Stimulated activated CD4-positive, alpha-beta T cell treated with anti-CD3 and anti-CD28 coated beads, TNF-alpha, amount 100 ng/mL, for 24 hours (primary cell): Measurements from ENCODE around the gene TDO2.
"Not testable (repeated sequence)": the region's sequence is repeated elsewhere in the genome, so short reads cannot be mapped to it uniquely, and the experiment has no call there.

Experiments
- DNase-seq, 3 experiments: peaks; one replicate each; pipeline ENCODE4 v3.0.0-alpha.2; 2020; ENCODE audit warnings: low read depth in 3 of 3

TDO2 gene

DNA sequence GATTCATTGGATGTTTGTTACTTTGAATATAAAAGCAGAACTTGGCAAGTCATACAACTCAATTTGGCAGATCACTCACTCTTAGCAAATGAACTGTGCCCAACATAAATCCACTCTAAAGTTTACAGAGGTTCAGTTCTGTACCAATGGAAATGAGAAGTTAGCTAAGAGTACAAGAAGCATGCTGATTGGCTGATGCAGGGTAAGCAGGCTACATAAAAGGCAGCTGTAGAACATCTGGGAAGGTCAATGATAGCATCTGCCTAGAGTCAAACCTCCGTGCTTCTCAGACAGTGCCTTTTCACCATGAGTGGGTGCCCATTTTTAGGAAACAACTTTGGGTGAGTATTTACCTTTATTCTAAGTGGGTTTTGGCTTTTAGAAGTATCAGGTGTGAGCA, at the start of gene TDO2:
Gene TDO2 (plus strand): TSS at position 244 of the 400 bp plus-strand sequence. CDS start 63 bp downstream, at position 307.
- no peak for DNase-seq

DNA sequence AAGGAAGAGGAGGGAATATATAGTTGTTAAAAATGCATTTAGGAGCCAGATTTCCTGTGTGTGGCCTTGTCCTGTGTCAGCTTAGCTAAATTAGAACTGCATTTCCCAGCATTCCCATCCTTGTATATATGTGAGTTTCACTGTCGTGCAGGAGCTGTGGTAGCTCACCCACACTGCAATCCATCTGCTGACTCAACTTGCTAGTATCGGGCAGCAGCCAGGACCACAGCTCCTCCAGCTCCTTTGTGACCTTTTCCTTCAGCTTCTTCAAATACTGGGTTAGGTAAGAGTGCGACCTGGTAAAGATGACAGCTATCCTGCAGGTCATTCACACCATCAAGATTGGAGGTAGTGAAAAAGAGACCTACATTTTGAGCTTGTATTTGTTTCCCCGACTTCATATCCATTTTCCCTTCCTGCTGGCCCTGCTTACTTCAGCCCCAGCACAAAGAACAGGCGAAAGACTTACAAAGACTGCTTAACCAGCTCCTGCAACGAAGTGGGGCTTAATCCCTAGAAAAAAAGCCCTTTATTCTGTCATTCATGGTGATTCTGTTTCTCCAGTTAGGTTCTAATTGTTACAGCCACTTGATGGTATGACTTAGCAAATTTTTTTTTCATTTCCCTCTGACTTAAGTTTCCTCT, 48.8 kb upstream of the TDO2 start:
- no peak for DNase-seq

DNA sequence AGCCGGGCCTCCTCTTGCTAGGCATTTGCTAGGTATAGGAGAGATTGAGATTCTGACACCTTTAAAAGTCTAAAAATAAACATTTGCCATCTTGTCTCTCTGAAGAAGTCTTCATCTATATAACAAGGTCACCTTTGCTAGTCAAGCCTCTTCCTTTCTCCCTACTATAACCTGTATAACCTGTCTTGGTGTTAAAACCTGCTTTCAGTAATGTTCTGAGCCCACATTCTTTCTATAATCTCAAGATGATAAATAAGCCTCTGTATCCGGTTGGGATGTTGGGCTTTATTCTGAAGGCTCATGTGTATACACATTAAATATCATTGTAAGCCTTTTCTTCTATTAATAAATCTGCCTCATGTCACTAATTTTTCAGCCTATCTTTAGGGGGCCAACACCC, 47.6 kb upstream of the TDO2 start:
- no peak for DNase-seq

DNA sequence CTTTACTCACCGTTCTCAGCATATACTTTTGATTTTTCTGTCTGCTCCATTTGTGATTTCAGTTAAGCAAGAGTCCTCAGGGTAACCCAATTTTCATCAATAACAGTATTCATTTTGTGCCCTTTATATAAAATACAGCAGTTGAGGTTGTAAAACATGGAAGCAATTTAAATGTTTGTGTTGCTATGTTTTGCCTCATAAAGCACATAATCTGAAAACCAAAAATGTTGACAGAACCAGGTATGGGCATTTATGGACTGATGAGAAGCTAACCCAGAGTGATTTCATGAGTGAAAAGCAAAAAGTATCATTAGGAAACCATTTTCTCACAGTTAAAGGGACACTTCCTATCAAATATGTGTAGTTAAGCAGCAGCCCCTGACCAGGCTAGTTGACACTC, 37.3 kb upstream of the TDO2 start, which contains the start of gene ASIC5:
Gene ASIC5 (minus strand): TSS at position 101 of the 400 bp plus-strand sequence. CDS start 51 bp downstream, at position 50.
- DNase-seq: no peak

DNA sequence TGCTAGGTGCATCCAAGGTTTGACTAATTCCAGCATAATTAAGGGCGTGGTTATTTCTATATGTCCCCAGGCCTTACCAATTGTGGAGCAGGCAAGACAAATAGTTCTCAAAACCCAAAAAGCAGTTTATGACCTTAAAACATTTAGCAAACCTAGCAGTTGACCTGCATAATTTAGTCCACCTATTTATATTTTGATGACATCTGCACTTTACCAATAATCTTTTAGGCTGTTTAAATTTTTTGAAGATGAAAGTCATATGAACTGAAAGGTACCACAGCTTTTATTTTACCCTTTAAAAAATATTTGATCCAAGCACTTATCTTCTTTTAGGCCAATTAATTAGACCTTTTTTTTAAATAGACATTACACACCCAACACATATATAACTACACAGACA, 27.6 kb upstream of the TDO2 start:
- no peak for DNase-seq

DNA sequence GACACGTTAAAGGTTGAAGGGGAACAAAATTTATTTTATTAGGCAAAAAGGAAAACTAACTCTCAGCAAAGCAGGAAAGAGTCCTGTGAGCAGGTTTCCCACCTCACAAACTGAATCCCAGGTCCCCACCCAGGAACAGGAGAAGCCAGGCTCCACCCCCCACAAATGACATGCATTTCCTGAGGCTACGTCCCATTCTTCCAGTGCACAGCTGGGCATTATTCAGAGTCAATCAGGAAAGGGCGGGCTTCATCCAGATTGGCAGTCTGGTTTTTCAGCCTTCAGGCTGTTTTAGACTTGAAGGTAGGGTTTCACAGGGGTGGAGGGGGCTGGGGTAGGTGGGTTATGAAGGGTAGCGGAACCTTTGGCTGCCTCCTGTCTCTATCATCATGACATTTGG, 25.5 kb upstream of the TDO2 start:
- DNase-seq: no peak

DNA sequence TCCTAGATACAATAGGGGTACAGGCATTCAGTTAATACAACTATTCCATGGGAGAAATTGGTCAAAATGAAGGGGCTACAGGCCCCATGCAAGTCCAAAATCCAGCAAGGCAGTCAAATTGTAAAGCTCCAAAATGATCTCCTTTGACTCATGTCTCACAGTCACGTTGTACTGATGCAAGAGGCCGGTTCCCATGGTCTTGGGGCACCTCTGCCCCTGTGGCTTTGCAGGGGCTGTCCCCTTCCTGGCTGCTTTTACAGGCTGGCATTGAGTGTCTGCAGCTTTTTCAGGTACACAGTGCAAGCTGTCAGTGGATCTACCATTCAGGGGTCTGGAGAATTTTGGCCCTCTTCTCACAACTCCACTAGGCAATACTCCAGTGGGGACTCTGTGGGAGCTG, 24.9 kb upstream of the TDO2 start:
- no peak for DNase-seq

DNA sequence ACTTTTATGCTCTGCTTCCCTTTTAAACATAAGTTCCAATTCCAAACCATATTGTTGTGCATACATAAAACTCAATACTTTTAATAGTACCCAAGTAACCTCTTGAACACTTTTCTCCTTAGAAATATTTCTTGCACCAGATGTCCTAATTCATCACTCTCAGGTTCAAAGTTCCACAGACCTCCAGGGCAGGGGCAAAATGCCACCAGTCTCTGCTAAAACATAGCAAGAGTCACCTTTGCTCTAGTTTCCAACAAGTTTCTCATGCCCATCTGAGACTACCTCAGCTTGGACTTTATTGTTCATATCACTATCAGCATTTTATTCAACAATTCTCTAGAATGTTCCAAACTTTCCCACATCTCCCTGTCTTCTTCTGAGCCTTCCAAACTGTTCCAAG, 23.7 kb upstream of the TDO2 start:
- no peak for DNase-seq

DNA sequence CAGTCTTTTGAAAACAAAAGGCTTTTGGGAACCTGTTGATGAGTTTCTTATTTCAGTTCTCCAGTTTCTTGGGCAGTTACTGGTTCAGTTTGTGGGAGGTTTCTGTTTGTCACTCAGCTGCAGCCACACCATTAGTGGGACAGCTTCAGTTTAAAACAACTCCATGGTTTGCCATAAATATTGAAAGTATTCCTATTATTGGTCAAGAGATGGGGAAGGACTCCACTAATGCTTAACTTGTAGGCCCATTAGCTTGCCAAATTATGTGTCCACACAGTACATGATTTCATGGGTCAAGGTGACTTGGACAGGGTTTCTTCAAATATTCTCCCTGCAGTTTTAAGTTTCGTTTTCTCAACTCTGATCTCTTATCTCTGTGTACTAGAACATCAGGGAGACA, 21.9 kb upstream of the TDO2 start:
- no peak for DNase-seq

DNA sequence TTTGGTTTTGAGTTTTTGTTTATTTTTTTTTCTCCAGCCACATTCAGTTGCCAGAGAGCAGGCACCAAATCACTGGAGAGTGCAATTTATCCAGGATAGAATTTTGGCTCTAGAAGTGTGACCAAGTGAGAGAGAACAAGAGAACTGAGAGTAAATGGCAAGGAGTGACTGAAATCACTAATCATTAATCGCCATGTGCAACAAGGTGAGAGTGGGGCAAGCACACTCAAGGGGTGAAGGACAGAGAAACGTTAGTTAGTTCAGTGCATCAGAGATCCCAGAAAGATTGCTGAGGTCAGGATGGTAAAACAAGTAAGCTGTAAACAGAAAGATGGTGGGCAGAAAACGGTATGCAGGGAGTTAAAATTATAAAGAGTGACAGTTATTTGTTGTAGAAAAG, 19.6 kb upstream of the TDO2 start:
- DNase-seq: no peak

DNA sequence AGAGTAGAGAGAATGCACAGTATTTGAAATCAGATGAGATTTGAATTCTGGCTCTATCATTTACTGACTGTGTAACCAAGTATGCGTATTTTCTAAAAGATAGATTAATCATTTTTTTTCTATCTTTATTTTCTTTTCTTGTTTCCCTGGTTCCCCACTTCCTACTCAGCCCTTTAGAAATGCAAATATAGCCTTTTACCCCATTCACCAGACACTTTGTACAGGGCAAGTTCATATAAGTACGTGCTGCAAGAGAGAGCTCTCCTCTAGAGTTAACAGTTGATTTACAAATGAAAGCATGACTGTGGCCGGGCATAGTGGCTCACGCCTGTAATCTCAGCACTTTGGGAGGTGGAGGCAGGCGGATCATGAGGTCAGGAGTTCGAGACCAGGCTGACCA, 17.8 kb upstream of the TDO2 start:
- no peak for DNase-seq

DNA sequence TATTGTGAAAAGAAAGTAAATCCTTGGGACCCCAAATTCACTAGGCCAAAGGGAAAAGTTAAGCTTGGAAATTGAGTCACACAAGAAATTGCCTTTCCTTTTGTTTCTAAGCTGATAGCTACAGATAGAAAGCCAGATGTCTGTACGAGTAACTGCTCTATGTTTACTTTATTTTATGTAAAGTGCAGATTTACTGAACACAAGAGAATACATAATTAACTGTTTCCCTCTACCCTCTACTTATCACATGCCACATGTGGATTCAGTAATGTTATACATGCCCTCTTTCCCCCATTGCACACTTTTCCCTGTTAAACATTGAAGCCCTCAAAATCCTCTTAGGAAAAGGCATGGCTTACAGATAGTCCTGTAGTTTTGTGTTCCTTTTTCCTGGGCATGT, 16.5 kb upstream of the TDO2 start:
- DNase-seq: no peak

DNA sequence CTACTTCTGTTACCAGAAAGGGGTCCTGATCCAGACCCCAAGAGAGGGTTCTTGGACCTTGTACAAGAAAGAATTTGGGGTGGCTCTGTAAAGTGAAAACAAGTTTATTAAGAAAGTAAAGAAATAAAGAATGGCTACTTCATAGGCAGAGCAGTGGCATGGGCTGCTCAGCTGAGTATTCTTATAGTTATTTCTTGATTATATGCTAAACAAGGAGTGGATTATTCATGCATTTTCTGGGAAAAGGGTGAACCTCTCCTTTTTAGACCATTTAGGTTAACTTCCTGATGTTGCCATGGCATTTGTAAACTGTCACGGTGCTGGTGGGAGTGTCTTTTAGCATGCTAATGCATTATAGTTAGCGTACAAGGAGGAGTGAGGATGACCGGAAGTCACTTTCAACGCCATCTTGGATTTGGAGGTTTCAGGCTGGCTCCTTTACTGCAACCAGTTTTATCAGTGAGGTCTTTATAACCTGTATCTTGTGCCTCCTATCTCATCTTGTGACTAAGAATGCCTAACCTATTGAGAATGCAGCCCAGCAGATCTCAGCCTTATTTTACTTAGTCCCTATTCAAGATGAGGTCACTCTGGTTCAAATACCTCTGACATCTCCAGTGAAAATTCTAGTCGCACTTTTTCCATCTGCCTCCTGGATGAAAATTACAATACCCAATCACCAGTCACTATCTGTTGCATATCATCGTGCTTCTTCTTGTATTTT, 15.5 kb upstream of the TDO2 start:
- no peak for DNase-seq

DNA sequence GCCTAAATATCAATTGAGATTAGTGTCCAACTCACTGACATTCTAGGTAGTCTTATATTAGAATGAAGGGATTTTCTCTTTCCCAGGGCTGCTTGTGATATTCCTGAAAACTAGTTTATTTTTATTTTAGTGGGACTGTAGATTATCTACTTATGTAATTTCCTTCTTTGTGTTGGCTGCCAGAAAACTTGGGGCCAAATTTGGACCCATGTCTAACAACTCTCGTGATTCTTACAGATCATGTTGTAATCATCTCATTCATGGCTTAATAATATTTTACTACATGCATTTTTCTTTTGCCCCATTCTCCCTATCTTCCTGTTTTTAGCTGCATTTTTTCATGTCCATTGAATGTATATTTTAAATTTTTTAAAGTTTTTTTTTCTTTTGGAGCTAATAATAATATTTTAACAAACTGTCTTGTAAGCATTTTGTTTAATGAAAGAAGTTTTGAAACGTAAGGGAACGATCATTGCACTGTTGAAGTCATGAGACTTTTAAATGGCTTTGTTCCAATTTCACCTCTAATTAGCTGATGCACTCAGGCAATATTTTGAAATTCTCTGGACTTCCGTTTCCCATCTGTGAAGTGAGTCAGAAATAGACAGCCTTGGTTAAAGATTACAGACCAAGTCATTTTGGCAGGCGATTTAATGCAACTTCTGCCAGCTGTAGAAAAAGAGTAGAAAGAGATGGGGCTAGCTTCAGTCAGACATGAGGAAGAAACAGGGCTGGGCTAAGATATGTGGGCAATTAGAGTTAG, 14.3 kb upstream of the TDO2 start:
- no peak for DNase-seq

DNA sequence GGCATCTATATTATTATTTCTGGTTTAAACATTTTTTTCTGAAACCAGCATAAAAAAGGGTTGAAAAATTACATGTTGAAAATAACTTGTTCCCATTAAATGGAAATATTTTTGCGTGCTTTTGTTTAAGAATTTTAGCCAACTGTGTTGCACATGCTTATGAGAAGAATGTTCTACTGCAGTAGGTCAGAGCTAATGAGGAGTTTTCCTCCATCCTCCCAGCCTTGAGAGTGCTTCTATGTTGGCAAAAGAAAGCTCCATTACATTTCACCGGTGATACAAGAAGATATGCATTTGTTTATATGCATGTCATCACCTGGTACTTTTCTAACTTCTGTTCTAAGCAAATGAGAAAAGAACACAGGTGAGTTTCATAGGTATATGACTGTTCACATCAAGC, 13.6 kb upstream of the TDO2 start:
- DNase-seq: no peak

DNA sequence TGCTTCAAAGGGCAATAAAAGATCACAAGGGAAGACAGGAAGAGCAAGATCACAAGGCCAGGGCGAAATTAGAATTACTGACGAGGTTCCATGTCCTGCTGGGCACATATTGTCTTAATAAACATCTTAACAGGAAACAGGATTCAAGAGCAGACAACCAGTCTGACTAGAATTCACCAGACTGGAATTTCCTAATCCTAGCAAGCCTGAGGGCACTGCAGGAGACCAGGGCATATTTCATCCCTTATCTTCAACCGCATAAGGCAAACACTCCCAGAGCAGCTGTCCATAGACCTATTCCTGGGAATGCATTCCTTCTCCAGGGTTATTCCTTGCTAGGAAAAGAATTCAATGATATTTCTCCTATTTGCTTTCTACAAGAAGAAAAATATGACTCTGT, 12.4 kb upstream of the TDO2 start:
- DNase-seq: no peak

DNA sequence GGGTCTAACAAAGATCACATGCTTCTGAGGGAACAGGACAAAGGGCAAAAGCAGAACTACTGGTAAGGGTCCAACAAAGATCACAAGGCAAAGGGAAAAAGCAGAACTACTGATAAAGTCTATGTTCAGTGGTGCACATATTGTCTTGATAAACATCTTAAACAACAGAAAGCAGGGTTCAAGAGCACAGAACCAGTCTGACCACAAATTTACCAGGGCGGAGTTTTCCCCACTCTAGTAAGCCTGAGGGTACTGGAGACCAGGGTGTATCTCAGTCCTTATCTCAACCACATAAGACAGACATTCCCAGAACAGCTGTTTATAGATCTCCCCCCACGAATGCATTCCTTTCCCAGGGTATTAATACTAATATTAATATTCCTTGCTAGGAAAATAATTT, 5.1 kb upstream of the TDO2 start:
- not testable (repeated sequence) for DNase-seq

DNA sequence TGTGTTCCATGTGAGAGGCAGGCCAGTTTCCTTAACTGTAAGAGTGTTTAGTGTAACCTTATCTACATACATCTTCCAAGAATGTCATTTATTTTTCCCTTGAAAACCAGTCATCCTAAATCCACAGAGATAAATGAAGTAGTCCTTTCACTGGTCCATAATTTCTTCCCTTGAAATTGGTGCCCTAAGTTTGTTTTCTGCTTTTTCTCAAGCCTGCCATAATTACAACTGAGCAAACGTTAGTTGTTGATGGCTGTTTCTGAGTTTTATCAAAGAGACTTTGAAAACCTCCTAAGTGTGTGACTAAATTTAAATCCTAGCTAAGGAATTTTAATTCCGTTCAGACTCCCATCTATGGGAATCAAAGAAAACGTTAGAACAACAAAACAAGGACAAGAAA, 3.6 kb upstream of the TDO2 start:
- no peak for DNase-seq

DNA sequence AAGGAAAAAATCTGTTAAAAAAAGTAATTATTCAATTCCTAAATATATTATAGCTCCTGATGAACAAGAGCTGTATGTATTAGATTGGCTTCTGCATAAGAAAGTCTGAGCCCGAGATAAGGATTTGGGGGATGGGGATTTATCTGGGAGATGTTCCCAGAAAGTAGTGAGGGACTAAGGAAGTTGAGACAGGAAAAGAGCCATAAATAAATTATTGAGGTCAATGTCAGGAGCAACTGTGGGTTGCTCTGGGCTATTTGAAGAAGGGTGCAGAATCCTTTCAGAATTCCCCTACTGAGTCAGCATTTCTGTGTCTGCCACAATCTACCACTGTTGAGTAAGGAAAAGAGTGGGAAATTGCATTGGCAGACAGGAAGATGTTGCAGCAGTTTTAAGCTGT, 3.1 kb upstream of the TDO2 start:
- DNase-seq: no peak

DNA sequence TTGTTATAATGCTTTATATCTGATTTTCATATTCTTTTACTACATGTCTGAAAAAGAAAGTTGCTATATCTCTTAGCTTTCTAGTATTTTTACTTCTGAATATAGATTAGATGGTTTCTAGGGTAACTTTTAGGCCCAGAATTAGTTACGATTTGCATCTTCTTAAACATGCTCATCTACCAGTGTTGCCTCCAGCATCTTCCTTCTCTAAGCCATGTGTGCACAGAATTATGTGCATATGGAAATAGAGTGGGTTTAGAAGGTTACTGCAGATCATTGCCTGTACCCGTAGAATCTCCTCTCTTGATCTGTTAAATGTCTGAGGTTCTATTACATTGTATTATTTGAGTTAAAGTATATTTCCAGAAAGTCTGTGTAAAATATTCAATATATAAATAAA, 2.5 kb upstream of the TDO2 start:
- no peak for DNase-seq

DNA sequence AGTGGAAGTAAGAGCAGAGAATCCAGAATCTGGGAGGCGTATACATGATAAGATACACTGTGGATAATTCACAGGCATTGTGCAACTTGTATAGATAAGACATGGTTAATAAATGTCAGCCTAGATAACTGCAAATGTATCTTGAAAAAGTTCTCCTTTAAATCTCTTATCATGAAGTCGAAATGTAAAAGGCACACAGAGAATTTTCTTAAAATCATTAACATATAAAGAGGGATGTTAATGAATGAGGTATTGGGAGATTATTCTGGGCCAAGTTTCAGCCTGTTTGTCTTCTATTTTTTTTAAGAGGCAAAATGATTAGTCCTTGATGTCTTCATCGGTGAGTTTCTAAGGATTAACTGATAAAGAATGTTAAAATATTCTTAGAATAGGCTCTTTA, 835 bp downstream of the TDO2 start:
- DNase-seq: no peak

DNA sequence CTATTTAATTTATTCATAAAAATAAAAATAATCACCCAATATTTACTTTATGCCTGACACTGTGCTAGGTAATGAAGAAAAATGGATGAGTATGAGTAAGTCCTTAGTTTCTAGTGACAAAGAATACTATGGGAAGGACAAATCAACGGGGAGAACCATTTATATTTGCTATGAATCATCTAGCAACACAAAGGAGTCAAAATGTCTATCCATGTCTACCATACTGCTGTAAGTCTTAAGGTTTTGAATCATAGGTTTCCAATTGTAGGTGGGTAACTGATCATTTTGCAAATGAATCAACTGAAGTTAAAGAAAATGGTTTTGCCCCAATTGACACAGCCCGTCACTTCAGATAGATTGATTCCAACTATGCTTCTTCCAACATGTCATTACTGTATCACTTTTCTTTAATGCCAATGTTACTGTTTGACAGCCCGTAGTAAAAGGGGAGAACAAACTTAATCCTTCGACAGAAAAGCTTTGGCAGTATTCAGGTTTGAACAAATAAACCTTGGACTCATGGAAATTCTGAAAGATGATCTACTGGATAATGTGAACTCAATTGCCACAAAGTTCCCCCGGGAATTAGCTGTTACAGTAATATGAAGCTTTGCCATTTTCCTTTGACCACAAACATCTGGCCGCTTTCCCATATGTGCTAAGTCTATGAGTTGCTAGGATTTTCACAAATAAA, 3.2 kb downstream of the TDO2 start:
- DNase-seq: no peak
